GM18502 (cell line): ENCODE results near the gene DDX3X.
"Not testable (repeated sequence)": the region's sequence is repeated elsewhere in the genome, so short reads cannot be mapped to it uniquely, and the experiment has no call there.

Experiments used
- ATAC-seq: cut with Tn5 transposase; IDR thresholded peaks from one replicate; pipeline ENCODE4 v1.9.1; 2021; ENCODE audit warnings: mild to moderate bottlenecking; ENCODE audit not compliant: unreplicated experiment, poor library complexity

Gene DDX3X

GRCh38 chrX:41352329-41352838 is 18.4 kb downstream of the DDX3X start:
- no peak for ATAC-seq

- no peak for ATAC-seq
These were observed 20.0 kb downstream of the DDX3X start for GRCh38 chrX:41353985-41354384.

GRCh38 chrX:41369152-41369551 is 35.2 kb downstream of the DDX3X start:
- ATAC-seq, result no peak

GRCh38 chrX:41371575-41371974 is 37.6 kb downstream of the DDX3X start:
- not testable (repeated sequence) for ATAC-seq

- ATAC-seq, result no peak
These were observed 40.1 kb downstream of the DDX3X start for GRCh38 chrX:41373989-41374606.

- no peak for ATAC-seq
These were observed 43.7 kb downstream of the DDX3X start for GRCh38 chrX:41377624-41378023.

GRCh38 chrX:41381685-41382084 is 47.7 kb downstream of the DDX3X start:
- no peak for ATAC-seq

- ATAC-seq, result no peak
These were observed 49.0 kb downstream of the DDX3X start for GRCh38 chrX:41382714-41383645.

GRCh38 chrX:41384051-41384705 is 50.2 kb downstream of the DDX3X start:
- no peak for ATAC-seq

- ATAC-seq, result no peak
These were observed 52.4 kb downstream of the DDX3X start for GRCh38 chrX:41386222-41386990.

GRCh38 chrX:41388543-41388942 is 54.6 kb downstream of the DDX3X start:
- ATAC-seq, result no peak

- ATAC-seq, result no peak
These were observed 55.4 kb downstream of the DDX3X start for GRCh38 chrX:41389311-41389888.

GRCh38 chrX:41390576-41390975 is 56.6 kb downstream of the DDX3X start:
- ATAC-seq, result not testable (repeated sequence)

GRCh38 chrX:41391606-41392005 is 57.6 kb downstream of the DDX3X start:
- no peak for ATAC-seq

- ATAC-seq, result no peak
These were observed 60.3 kb downstream of the DDX3X start for GRCh38 chrX:41394293-41394692.

GRCh38 chrX:41397219-41397618 is 63.3 kb downstream of the DDX3X start:
- ATAC-seq, result no peak

GRCh38 chrX:41397768-41398167 is 63.8 kb downstream of the DDX3X start:
- no peak for ATAC-seq

GRCh38 chrX:41402556-41402955 is 68.6 kb downstream of the DDX3X start:
- not testable (repeated sequence) for ATAC-seq

GRCh38 chrX:41405551-41405950 is 71.6 kb downstream of the DDX3X start:
- ATAC-seq, result no peak

- no peak for ATAC-seq
These were observed 72.2 kb downstream of the DDX3X start for GRCh38 chrX:41406201-41406600.
